ENCODE measurements around the gene NOL7.

The NOL7 gene

GRCh38 chr6:13660273-13660672, 45.1 kb downstream of the NOL7 start:
- no peak for DNase-seq

- DNase-seq: no peak
Observed at GRCh38 chr6:13660893-13661292, 45.8 kb downstream of the NOL7 start.

GRCh38 chr6:13661647-13662046, 46.5 kb downstream of the NOL7 start:
- no peak for DNase-seq

- no peak for DNase-seq
Observed at GRCh38 chr6:13662651-13663334, 47.7 kb downstream of the NOL7 start.

DNA sequence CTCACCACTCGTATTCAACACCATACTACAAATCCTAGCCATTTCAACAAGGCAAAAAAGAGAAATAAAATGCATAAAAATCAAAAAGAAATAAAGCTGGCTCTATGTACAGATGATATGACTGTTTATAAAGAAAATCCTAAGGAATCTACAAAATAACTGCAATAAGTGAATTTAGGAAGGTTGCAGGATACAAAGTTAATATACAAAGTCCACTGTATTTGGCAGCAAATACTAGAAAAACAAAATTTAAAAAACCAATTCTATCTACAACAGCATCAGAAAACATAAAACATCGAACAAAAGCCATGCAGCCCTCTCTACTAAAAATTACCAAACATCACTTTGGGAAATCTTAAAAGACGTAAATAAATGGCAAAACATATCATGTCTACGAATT, 48.9 kb downstream of the NOL7 start:
- no peak for DNase-seq

- no peak for DNase-seq
Observed at GRCh38 chr6:13664703-13665352, 49.7 kb downstream of the NOL7 start.

GRCh38 chr6:13666194-13667105, 51.3 kb downstream of the NOL7 start:
- no peak for DNase-seq

- DNase-seq: no peak
Observed at GRCh38 chr6:13667655-13668054, 52.5 kb downstream of the NOL7 start.

GRCh38 chr6:13668291-13668928, 53.3 kb downstream of the NOL7 start:
- no peak for DNase-seq

DNA sequence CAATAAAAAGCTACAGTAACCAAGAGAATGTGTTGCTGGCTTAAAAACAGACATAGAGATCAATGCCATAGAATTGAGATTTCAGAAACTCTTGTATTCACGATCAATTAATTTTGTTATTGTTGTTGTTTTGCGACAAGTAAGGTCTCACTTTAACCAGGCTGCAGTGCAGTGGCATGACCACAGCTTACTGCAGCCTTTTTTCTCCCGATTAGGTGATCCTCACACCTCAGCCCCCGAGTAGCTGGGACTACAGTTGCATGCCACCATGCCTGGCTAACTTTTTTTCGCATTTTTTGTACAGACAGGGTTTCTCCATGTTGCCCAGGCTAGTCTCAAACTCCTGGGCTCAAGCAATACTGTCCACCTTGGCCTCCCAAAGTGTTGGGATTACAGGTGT, 54.3 kb downstream of the NOL7 start:
- no peak for DNase-seq

All from DMS53 (cell line).